Uterus (tissue), 4 donors: ENCODE data around the gene MSRB1. TPM values are rescaled to one million over a fixed set of nuclear protein-coding genes. Genes with fewer than 3 reads are reported as not detected.

Experiments
- DNase-seq, 2 donors: peaks; one replicate each; pipeline ENCODE4 v3.0.0-alpha.2; 2019 to 2020
- H3K27ac ChIP-seq, 2 donors: fragments of 200-600 bp; sonication (generic); 1 replicate in 1 of 2; 2 replicates in 1 of 2; pipeline ENCODE4 v1.5.1; 2016 to 2018
- H3K27me3 ChIP-seq, 2 donors: fragments of 200-600 bp; sonication (generic); one replicate each; pipeline ENCODE4 v1.5.1; 2018 to 2019; ENCODE audit warnings: control low read depth in 1 of 2
- H3K36me3 ChIP-seq, 2 donors: fragments of 200-600 bp; sonication (generic); one replicate each; pipeline ENCODE4 v1.5.1; 2019; ENCODE audit warnings: control low read depth in 1 of 2
- H3K4me1 ChIP-seq, 2 donors: fragments of 200-600 bp; sonication (generic); one replicate each; pipeline ENCODE4 v1.5.1; 2018 to 2019; ENCODE audit warnings: control low read depth in 1 of 2
- H3K4me3 ChIP-seq, 2 donors: fragments of 200-600 bp; sonication (generic); 1 replicate in 1 of 2; 2 replicates in 1 of 2; pipeline ENCODE4 v1.5.1; 2018 to 2019; ENCODE audit warnings: mild to moderate bottlenecking in 1 of 2
- H3K9me3 ChIP-seq, 2 donors: fragments of 200-600 bp; sonication (generic); one replicate each; pipeline ENCODE4 v1.5.1; 2019; ENCODE audit warnings: control low read depth in 1 of 2
- CTCF ChIP-seq, 4 experiments: fragments of 200-600 bp in 2 of 4; fragments of 450-650 bp in 2 of 4; sonication (generic) in 2 of 4; IDR thresholded peaks; one replicate each; pipeline ENCODE4 v1.5.1; 2016 to 2019; ENCODE audit warnings: antibody characterized with exemption in 4 of 4, mild to moderate bottlenecking in 2 of 4, moderate library complexity in 1 of 4
- POLR2A ChIP-seq, 2 donors: fragments of 450-650 bp; IDR thresholded peaks; one replicate each; pipeline ENCODE4 v1.6.1; 2016; ENCODE audit warnings: antibody characterized with exemption in 2 of 2, mild to moderate bottlenecking in 1 of 2, moderate library complexity in 1 of 2
- intact Hi-C: fragments of 100-400 bp; cut with DNase I; formaldehyde crosslinking; loops from one replicate; pipeline ENCODE4 v1.15.1; 2023; ENCODE audit warnings: low total_unique reads
- total RNA-seq, 4 donors: library from RNA; depleted of rRNA in 3 of 4; stranded (reverse); fragments of >200 nt in 3 of 4; gene quantifications; one replicate each; pipeline versions ENCODE4 v1.1.0 to v1.2.4, GENCODE V29; 2014 to 2023
- donor health status: DM: yes; HTN: yes; CAD: no.

MSRB1 gene
- total RNA-seq, 4 donors from 2014 or later: 5.6 to 21.2 (median 11.9) TPM

GRCh38 chr16:1929578-1930337 lies 13.2 kb downstream of the MSRB1 start:
- H3K36me3 ChIP-seq: no peaks in the 10 kb centered on the region
- TF ChIP-seq CTCF (IDR thresholded peaks at IDR 0.05) (peak; percentile 94 to 100 (median 100)), POLR2A (IDR thresholded peaks at IDR 0.05) (peak in 1 of 2 donors; percentile 62)
- H3K9me3 ChIP-seq: no peaks in the 10 kb centered on the region
- H3K27me3 ChIP-seq: no peaks in the 10 kb centered on the region
- H3K4me1 ChIP-seq: no peaks in the 10 kb centered on the region
- peak; percentile 80 to 91 for DNase-seq
- peak overlapping the region; percentile 58 to 80 for H3K27ac ChIP-seq
- intact Hi-C loops: loop anchor here (5.0 kb wide), 1 partner anchor 67 kb away; no protein-coding TSS in a partner anchor
- peak overlapping the region; percentile 50 to 67 for H3K4me3 ChIP-seq

GRCh38 chr16:1929105-1929504 lies 13.9 kb downstream of the MSRB1 start:
- intact Hi-C loops: no loop called here
- Histone ChIP-seq H3K36me3 (no peaks in the 10 kb centered on the region), H3K9me3 (no peaks in the 10 kb centered on the region), H3K4me3 (peak overlapping the region; percentile 50 to 67), H3K27ac (peak overlapping the region; percentile 58 to 80), H3K27me3 (no peaks in the 10 kb centered on the region), H3K4me1 (no peaks in the 10 kb centered on the region)
- TF ChIP-seq CTCF (IDR thresholded peaks at IDR 0.05) (no peak), POLR2A (IDR thresholded peaks at IDR 0.05) (no peak)
- DNase-seq: peak in 1 of 2 donors; percentile 47

GRCh38 chr16:1926271-1926670 lies 16.7 kb downstream of the MSRB1 start:
- H3K4me1 ChIP-seq: no peaks in the 10 kb centered on the region
- no peak overlapping the region for H3K27ac ChIP-seq
- no peaks in the 10 kb centered on the region for H3K36me3 ChIP-seq
- intact Hi-C loops: no loop called here
- TF ChIP-seq CTCF (IDR thresholded peaks at IDR 0.05) (no peak), POLR2A (IDR thresholded peaks at IDR 0.05) (no peak)
- no peaks in the 10 kb centered on the region for H3K9me3 ChIP-seq
- DNase-seq: no peak
- H3K4me3 ChIP-seq: no peak overlapping the region
- no peaks in the 10 kb centered on the region for H3K27me3 ChIP-seq

GRCh38 chr16:1924095-1924494 lies 18.9 kb downstream of the MSRB1 start:
- no peaks in the 10 kb centered on the region for H3K9me3 ChIP-seq
- no peaks in the 10 kb centered on the region for H3K36me3 ChIP-seq
- H3K27me3 ChIP-seq: peaks cover 0 to 6% of the 10 kb centered on the region in 2 donors
- H3K27ac ChIP-seq: no peak overlapping the region
- TF ChIP-seq CTCF (IDR thresholded peaks at IDR 0.05): no peak
- TF ChIP-seq POLR2A (IDR thresholded peaks at IDR 0.05): no peak
- intact Hi-C loops: no loop called here
- H3K4me3 ChIP-seq: no peak overlapping the region
- H3K4me1 ChIP-seq: no peaks in the 10 kb centered on the region
- DNase-seq: no peak

DNA sequence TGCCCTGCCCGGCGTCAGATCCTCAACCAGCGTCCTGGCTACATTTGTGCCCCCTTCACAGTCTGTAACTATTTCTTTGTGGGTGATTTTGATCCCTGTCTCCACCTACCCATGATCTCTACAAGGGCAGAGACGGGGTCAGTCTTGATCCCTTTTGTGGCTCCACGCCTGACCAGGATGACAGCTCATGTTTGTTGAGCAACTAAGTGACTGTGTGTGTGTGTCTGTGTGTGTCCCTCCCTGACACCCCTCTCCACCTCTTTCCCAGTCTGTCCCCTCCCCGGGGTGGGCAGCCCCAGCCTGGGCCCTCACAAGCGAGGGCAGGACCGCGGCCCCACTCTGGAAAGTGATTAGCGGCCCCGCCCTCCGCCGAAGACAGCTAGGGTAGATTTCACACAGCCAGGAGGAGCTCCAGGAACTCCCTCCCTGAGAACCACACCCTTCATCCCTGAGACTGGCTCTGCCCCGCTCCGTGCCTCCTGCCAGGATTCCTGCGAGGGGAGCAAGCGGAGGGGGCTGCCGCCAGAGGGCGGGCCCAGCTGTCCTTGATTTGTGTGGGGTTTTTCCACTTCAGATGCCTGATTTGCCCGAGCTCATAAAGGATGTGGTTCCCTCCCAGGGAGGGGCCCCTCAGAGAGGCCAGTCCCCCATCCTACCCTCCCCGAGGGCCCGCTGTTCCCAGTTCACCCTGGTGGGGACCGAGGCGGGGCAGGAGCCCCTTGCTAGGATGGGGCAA lies 19.5 kb downstream of the MSRB1 start:
- H3K36me3 ChIP-seq: no peaks in the 10 kb centered on the region
- peaks cover 0 to 3% of the 10 kb centered on the region in 2 donors for H3K4me1 ChIP-seq
- TF ChIP-seq CTCF (IDR thresholded peaks at IDR 0.05): peak in 1 of 4 experiments; percentile 8
- no peak for TF ChIP-seq POLR2A (IDR thresholded peaks at IDR 0.05)
- no peak overlapping the region for H3K4me3 ChIP-seq
- no peak overlapping the region for H3K27ac ChIP-seq
- H3K9me3 ChIP-seq: no peaks in the 10 kb centered on the region
- H3K27me3 ChIP-seq: peaks cover 0 to 12% of the 10 kb centered on the region in 2 donors
- DNase-seq: peak in 1 of 2 donors; percentile 46
- intact Hi-C loops: no loop called here
